RWPE2 (cell line): ENCODE data around the gene TMEM63C.

Experiments
- ATAC-seq: fragments of 200-7000 bp; cut with Tn5 transposase; 3 replicates; pipeline ENCODE4 v1.9.1; 2021; ENCODE audit warnings: low read depth
- DNase-seq: peaks from one replicate; pipeline ENCODE4 v3.0.0-alpha.2; 2020; ENCODE audit warnings: low spot score
- H3K27ac ChIP-seq: fragments of 450-650 bp; 2 replicates; pipeline ENCODE4 v1.5.1; 2017; ENCODE audit warnings: mild to moderate bottlenecking; ENCODE audit not compliant: poor library complexity, severe bottlenecking
- H3K27me3 ChIP-seq: fragments of 250-450 bp; sonication (Bioruptor Pico); 2 replicates; pipeline ENCODE4 v1.5.1; 2021; ENCODE audit warnings: mild to moderate bottlenecking, moderate library complexity; ENCODE audit not compliant: insufficient read depth, poor library complexity, severe bottlenecking
- H3K36me3 ChIP-seq: fragments of 250-450 bp; sonication (Bioruptor Pico); 2 replicates; pipeline ENCODE4 v1.5.1; 2020; ENCODE audit warnings: low read depth, mild to moderate bottlenecking, moderate library complexity
- H3K4me1 ChIP-seq: fragments of 250-450 bp; sonication (Bioruptor Pico); 2 replicates; pipeline ENCODE4 v1.5.1; 2021; ENCODE audit warnings: mild to moderate bottlenecking, moderate library complexity; ENCODE audit not compliant: insufficient read depth, poor library complexity, severe bottlenecking
- H3K4me3 ChIP-seq: fragments of 250-450 bp; sonication (Bioruptor Pico); 2 replicates; pipeline ENCODE4 v1.5.1; 2021; ENCODE audit warnings: mild to moderate bottlenecking, moderate library complexity; ENCODE audit not compliant: severe bottlenecking
- H3K9me3 ChIP-seq: fragments of 250-450 bp; sonication (Bioruptor Pico); 2 replicates; pipeline ENCODE4 v1.5.1; 2021; ENCODE audit warnings: mild to moderate bottlenecking, moderate library complexity; ENCODE audit not compliant: severe bottlenecking
- CTCF ChIP-seq: fragments of 450-650 bp; IDR thresholded peaks from one replicate; pipeline ENCODE4 v1.5.1; 2017; ENCODE audit warnings: mild to moderate bottlenecking, moderate library complexity; ENCODE audit not compliant: poor library complexity, severe bottlenecking

Gene TMEM63C

GRCh38 chr14:77253333-77254190 lies 72.0 kb downstream of the TMEM63C start:
- Histone ChIP-seq H3K9me3 (no peaks in the 10 kb centered on the region), H3K4me1 (no peaks in the 10 kb centered on the region), H3K27me3 (no peaks in the 10 kb centered on the region), H3K36me3 (no peaks in the 10 kb centered on the region), H3K27ac (no peak overlapping the region), H3K4me3 (no peak overlapping the region)
- TF ChIP-seq CTCF = no peak
- ATAC-seq (no peak), DNase-seq (no peak)

- H3K27me3 ChIP-seq = no peaks in the 10 kb centered on the region
- no peak overlapping the region for H3K4me3 ChIP-seq
- no peaks in the 10 kb centered on the region for H3K36me3 ChIP-seq
- ATAC-seq = no peak
- H3K27ac ChIP-seq = no peak overlapping the region
- H3K9me3 ChIP-seq = no peaks in the 10 kb centered on the region
- no peak for TF ChIP-seq CTCF
- DNase-seq = no peak
- no peaks in the 10 kb centered on the region for H3K4me1 ChIP-seq
Measured at GRCh38 chr14:77256694-77257093, 75.1 kb downstream of the TMEM63C start.

GRCh38 chr14:77257700-77258099 lies 76.1 kb downstream of the TMEM63C start:
- no peaks in the 10 kb centered on the region for H3K27me3 ChIP-seq
- H3K9me3 ChIP-seq = no peaks in the 10 kb centered on the region
- no peak overlapping the region for H3K27ac ChIP-seq
- no peak overlapping the region for H3K4me3 ChIP-seq
- no peaks in the 10 kb centered on the region for H3K36me3 ChIP-seq
- H3K4me1 ChIP-seq = no peaks in the 10 kb centered on the region
- no peak for DNase-seq
- ATAC-seq = no peak
- TF ChIP-seq CTCF = no peak

GRCh38 chr14:77258566-77258965 lies 77.0 kb downstream of the TMEM63C start:
- H3K4me3 ChIP-seq = no peak overlapping the region
- ATAC-seq (no peak), DNase-seq (no peak)
- no peaks in the 10 kb centered on the region for H3K9me3 ChIP-seq
- H3K27ac ChIP-seq = no peak overlapping the region
- no peaks in the 10 kb centered on the region for H3K36me3 ChIP-seq
- H3K4me1 ChIP-seq = no peaks in the 10 kb centered on the region
- no peaks in the 10 kb centered on the region for H3K27me3 ChIP-seq
- TF ChIP-seq CTCF = no peak
